ENCODE measurements around the gene CFAP46.

The CFAP46 gene

GRCh38 chr10:132879408-132880127 lies 62.8 kb downstream of the CFAP46 start:
- no peak for DNase-seq (ENCODE audit: low read depth)

DNA sequence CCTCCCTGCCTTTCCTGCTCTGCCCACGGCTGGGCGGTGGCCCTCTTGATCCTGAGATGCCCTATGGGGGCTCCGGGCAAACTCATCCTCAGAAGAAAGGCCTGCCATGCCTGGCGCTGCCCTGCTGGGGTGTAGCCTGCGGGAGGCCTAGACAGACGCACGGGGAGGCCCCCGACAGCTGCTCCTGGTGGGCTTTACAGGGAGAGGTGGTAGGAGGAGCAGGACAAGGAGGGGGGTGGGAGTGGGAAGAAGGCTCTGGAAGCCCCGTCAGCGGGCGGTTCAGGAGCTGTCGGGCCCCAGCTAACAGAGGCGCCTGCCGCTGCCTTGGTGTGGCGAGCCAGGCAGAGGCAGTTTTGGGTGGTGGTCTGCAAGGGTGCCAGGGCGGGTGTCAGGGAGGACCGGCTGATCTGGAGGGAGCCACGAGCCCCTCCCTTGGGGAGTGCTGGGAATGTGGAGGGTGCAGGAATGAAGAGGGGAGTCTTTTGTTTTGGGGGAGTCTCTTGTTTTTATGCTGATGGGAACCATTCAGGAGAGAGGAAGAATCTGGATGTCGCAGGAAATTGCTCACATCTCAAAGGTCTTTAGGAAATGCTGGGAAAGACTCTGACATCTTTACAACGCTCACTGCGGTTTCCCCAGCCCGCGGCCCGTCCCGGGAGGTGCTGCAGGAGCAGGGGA lies 63.5 kb downstream of the CFAP46 start:
- DNase-seq (ENCODE audit: low read depth) = no peak

GRCh38 chr10:132878091-132878729 lies 64.2 kb downstream of the CFAP46 start:
- DNase-seq (ENCODE audit: low read depth) = no peak

DNA sequence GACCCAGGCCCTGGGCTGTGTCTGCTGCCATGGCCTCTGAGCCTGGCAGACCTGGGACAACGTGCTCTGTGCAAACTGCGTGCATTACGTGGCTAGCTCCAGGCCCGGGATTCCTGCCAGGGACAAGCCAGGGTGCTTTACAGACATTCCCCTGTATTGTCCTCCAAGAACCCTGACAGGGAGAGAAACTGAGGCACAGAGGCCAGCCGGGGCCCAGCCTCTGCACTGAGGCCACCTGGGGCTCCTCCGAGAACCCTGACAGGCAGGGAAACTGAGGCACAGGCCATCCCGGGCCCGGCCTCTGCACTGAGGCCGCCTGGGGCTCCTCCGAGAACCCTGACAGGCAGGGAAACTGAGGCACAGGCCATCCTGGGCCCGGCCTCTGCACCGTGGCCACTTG lies 64.9 kb downstream of the CFAP46 start:
- DNase-seq (ENCODE audit: low read depth) = no peak

GRCh38 chr10:132876993-132877431 lies 65.4 kb downstream of the CFAP46 start:
- no peak for DNase-seq (ENCODE audit: low read depth)

- no peak for DNase-seq (ENCODE audit: low read depth)
Measured at GRCh38 chr10:132876131-132876860, 66.1 kb downstream of the CFAP46 start.

GRCh38 chr10:132875435-132875834 lies 66.9 kb downstream of the CFAP46 start:
- no peak for DNase-seq (ENCODE audit: low read depth)

- DNase-seq (ENCODE audit: low read depth) = no peak
Measured at GRCh38 chr10:132873395-132873794, 69.0 kb downstream of the CFAP46 start.

DNA sequence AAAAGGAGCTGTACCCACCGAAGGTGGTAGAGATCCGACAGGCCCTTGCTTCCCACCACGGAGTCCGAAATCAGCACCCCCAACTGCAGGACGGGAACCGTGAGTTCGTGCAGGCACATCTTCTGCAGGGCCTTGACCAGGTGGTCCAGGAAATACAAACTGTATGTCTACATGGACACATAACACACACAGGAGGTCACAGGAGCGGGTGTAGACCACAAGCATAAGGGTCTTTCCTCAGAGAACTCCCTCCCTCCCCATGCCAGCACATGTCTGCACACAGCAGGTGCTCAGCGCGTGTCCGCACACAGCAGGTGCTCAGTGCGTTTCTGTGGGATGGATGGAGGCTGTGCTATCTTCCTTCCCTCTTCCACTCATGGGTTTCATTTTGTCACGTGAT lies 69.7 kb downstream of the CFAP46 start:
- DNase-seq (ENCODE audit: low read depth) = no peak

GRCh38 chr10:132870426-132870825 lies 71.9 kb downstream of the CFAP46 start:
- no peak for DNase-seq (ENCODE audit: low read depth)

DNA sequence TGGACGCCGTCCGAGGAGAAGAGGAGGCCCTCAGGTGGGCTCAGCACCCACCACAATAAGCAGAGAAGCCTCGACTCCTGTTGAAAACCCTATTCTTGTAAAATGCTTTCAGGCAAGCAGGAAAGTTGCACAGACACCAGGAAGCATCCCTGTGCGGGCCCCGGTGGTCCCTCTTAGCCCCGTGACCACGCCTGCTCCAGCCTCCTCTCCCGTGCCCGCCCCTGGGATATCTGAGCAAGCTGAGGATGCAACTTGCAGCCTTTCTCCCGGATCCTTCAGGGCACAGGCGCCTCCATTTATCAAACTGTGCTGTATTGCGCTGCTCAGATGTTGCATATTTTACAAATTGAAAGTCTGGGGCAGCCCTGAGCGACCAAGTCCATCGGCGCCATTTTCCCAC lies 72.7 kb downstream of the CFAP46 start:
- no peak for DNase-seq (ENCODE audit: low read depth)

DNA sequence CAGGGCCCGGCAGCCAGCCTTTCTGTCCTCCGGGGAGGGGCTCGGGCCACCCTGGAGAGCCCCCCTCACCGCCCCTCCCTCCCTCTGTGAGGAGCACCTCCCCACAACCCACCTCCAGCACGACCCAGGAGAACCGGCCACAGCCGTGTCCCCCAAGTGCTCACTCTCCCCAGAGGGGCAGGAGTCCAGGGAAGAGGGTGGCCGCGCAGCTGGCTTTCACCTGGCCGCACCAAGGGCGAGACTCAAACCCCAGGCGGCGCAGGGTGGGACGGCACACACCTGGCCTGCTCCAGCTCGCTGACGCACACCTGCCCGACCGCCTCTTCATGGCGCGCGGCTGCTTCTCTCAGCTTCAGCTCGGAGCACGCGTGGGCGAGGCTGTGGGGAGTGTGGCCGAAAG lies 73.4 kb downstream of the CFAP46 start:
- no peak for DNase-seq (ENCODE audit: low read depth)

- no peak for DNase-seq (ENCODE audit: low read depth)
Measured at GRCh38 chr10:132867801-132868644, 74.3 kb downstream of the CFAP46 start.

- DNase-seq (ENCODE audit: low read depth) = no peak
Measured at GRCh38 chr10:132866601-132867381, 75.6 kb downstream of the CFAP46 start.

DNA sequence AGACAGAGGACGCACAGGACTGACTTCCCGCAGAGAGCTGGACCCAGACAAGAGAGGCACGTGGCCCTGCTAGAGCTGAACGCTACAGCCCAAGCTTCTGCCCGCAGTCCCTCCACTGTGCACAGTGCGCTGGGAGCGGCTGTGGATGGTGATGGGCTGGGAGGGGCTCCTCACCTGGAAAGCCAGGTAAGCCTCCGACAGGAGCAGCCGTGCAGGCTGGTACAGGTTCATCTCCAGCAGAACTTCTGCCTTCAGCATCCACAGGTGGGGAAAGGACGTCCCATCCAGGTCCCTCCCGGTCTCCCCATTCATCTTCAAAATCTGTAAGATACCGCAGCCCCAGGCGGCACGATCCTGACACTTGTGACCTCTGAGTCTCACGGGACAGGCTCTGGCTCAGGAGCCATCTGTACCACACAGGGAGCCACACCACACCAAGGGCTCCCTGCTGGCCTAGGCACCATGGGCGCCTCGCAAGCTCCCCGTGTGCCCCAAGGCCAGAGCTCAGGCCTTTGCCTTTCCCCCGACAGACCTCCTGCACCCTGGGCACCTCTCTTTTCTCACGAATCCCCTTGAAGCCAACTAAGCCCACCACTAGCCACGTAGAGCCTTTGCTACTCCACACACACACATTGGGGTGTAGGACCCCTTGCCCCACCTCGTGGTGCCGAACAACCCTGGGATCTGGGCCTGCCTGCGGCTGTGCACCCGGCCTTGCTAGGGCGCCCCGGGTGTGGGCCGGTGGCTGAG lies 76.3 kb downstream of the CFAP46 start:
- no peak for DNase-seq (ENCODE audit: low read depth)

- no peak for DNase-seq (ENCODE audit: low read depth)
Measured at GRCh38 chr10:132865171-132865631, 77.2 kb downstream of the CFAP46 start.

DNA sequence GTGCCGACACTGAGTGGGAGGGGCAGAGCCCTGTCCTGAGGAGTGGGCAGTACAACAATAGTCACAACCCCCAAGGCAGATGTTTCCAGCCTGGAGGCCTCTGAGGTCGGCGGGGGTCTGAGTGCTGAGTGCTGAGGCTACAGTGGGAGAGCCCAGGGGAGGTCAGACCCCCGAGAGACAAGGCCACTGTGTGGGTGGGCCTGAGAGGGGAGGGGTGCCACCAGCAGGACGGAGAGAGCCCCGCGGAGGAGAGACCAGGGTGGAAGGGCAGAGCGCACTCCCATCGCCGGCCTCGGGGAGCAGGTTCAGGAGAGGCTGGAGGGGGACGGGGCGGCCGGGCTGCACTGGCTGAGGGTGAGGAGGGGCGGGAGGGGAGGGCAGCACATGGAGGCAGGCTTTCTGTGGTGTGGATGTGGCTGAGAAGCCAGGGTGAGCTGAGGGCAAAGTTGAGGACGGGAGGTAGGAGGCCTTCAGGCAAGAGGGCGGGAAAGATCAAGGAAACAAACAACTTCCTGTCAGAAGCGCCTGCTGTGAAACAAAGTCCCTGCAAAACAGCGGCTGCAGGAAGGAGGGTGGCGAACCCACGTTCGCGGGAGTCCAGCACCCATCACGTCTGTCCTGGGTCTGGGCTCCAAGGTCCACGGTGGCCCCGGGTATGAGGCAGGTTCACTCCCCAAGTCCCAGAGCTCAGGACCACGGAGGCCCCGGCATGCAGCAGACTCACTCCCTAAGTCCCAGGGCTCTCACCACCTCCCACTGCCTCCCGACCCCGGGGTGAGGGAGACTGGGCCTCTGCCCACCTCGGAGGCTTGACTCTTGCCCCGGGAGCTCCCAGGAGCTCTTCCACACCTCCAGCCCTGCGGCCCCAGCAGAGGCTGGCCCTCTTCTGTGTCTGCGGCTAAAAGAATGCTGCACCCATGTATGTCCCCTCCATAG lies 79.6 kb downstream of the CFAP46 start:
- no peak for DNase-seq (ENCODE audit: low read depth)

DNA sequence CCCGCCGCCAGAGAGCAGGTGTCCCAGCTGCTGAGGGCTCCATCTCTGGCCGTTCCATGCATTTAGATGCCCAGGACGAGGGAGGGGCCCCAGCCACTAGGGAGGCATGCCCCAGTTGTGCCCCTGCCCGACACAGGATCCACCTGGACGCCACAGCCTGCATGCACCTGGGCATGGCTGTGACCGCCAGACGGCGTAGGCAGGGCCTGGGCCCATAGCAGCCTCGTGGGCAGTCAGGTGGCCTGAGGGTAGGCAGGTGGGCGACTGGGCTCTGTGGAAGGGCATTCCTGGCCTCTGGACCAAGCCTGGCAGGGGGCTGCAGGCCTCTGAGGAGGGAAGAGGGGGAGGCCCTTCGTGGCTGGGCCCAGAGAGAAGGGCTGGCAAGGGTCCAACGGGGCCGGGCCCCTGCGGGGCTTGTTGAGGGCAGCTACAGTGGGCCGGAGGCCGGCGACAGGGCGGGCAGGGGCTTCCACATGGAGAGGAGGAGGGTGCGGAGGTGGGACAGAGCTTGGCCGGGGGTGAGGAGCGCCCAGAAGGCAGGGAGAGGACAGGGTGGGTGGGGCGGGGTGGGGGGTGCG lies 80.4 kb downstream of the CFAP46 start:
- DNase-seq (ENCODE audit: low read depth) = no peak
